CD14-positive monocyte (primary cell): ENCODE data around the gene GGT5. TPM values are rescaled to one million over a fixed set of nuclear protein-coding genes. Genes with fewer than 3 reads are reported as not detected.
"Not testable (repeated sequence)": the region's sequence is repeated elsewhere in the genome, so short reads cannot be mapped to it uniquely, and the experiment has no call there.

ENCODE experiments used
- DNase-seq, 3 donors: peaks; one replicate each; pipeline ENCODE4 v3.0.0-alpha.2; 2011 to 2022
- H2AFZ ChIP-seq: 2 replicates; pipeline ENCODE4 v1.6.0; 2012; ENCODE audit warnings: mild to moderate bottlenecking, low read depth, low read length, inconsistent platforms; ENCODE audit not compliant: insufficient read depth, poor library complexity, severe bottlenecking
- H3K27ac ChIP-seq, 2 donors: 1 replicate in 1 of 2; 2 replicates in 1 of 2; pipeline ENCODE4 v1.5.1; 2012 to 2013; ENCODE audit warnings: low read length in 2 of 2, control low read depth in 1 of 2, inconsistent platforms in 1 of 2, low read depth in 1 of 2, mild to moderate bottlenecking in 1 of 2
- H3K27me3 ChIP-seq, 2 donors: one replicate each; pipeline versions ENCODE4 v1.6.0 to v1.6.1; 2011 to 2013; ENCODE audit warnings: low read length in 2 of 2; ENCODE audit not compliant: control insufficient read depth in 2 of 2, insufficient read depth in 2 of 2
- H3K36me3 ChIP-seq, 2 donors: replicated peaks in 1 of 2; 1 replicate in 1 of 2; 2 replicates in 1 of 2; pipeline versions ENCODE4 v1.5.1 to v1.6.1; 2012 to 2013; ENCODE audit warnings: low read length in 2 of 2, control low read depth in 1 of 2, inconsistent platforms in 1 of 2, mild to moderate bottlenecking in 1 of 2; ENCODE audit not compliant: insufficient read depth in 2 of 2, control insufficient read depth in 1 of 2
- H3K4me1 ChIP-seq, 2 donors: 1 replicate in 1 of 2; 2 replicates in 1 of 2; pipeline versions ENCODE4 v1.5.1 to v1.6.1; 2012 to 2013; ENCODE audit warnings: low read length in 2 of 2, control low read depth in 1 of 2, inconsistent platforms in 1 of 2, mild to moderate bottlenecking in 1 of 2, moderate library complexity in 1 of 2; ENCODE audit not compliant: insufficient read depth in 2 of 2, control insufficient read depth in 1 of 2
- H3K4me2 ChIP-seq: replicated peaks from 2 replicates; pipeline ENCODE3; 2012; ENCODE audit warnings: low read length, moderate library complexity, mild to moderate bottlenecking; ENCODE audit not compliant: poor library complexity, severe bottlenecking; ENCODE audit errors: extremely low read depth
- H3K4me3 ChIP-seq, 3 experiments: fragments of 200-600 bp in 1 of 3; sonication (generic) in 1 of 3; replicated peaks in 1 of 3; 1 replicate in 2 of 3; 2 replicates in 1 of 3; pipeline ENCODE4 v1.5.1; 2011 to 2013; ENCODE audit warnings: low read length in 3 of 3, mild to moderate bottlenecking in 3 of 3, control low read depth in 2 of 3, low read depth in 2 of 3, inconsistent platforms in 1 of 3, moderate library complexity in 1 of 3
- H3K79me2 ChIP-seq: 2 replicates; pipeline ENCODE4 v1.6.0; 2012; ENCODE audit warnings: mild to moderate bottlenecking, control low read depth, inconsistent platforms, low read length, moderate library complexity; ENCODE audit not compliant: insufficient read depth
- H3K9ac ChIP-seq: 2 replicates; pipeline ENCODE4 v1.6.0; 2017; ENCODE audit warnings: low read length, mild to moderate bottlenecking; ENCODE audit not compliant: insufficient read depth, poor library complexity, severe bottlenecking
- H3K9me3 ChIP-seq, 2 donors: replicated peaks in 1 of 2; 1 replicate in 1 of 2; 2 replicates in 1 of 2; pipeline versions ENCODE4 v1.5.1 to v1.6.1; 2012 to 2013; ENCODE audit warnings: low read length in 2 of 2, control low read depth in 1 of 2; ENCODE audit not compliant: control insufficient read depth in 1 of 2, insufficient read depth in 1 of 2
- H4K20me1 ChIP-seq: 2 replicates; pipeline ENCODE4 v1.6.0; 2012; ENCODE audit warnings: mild to moderate bottlenecking, low read length, control low read depth, moderate library complexity; ENCODE audit not compliant: insufficient read depth
- H3K27ac Mint-ChIP-seq, 7 donors: one replicate each; pipeline ENCODE4 v1.8.0; 2020; ENCODE audit warnings: mild to moderate bottlenecking in 7 of 7, mixed read lengths in 7 of 7, moderate library complexity in 6 of 7, inconsistent platforms in 2 of 7
- H3K27me3 Mint-ChIP-seq, 3 donors: one replicate each; pipeline ENCODE4 v1.8.0; 2021 to 2022; ENCODE audit warnings: low read depth in 3 of 3, mild to moderate bottlenecking in 3 of 3, mixed read lengths in 3 of 3, moderate library complexity in 3 of 3, inconsistent platforms in 1 of 3
- H3K36me3 Mint-ChIP-seq, 2 donors: one replicate each; pipeline ENCODE4 v1.8.0; 2020; ENCODE audit warnings: mixed read lengths in 2 of 2, inconsistent platforms in 1 of 2, mild to moderate bottlenecking in 1 of 2
- H3K4me1 Mint-ChIP-seq: one replicate; pipeline ENCODE4 v1.8.0; 2020; ENCODE audit warnings: mild to moderate bottlenecking, mixed read lengths
- H3K4me3 Mint-ChIP-seq, 2 donors: one replicate each; pipeline ENCODE4 v1.8.0; 2020; ENCODE audit warnings: mild to moderate bottlenecking in 2 of 2, mixed read lengths in 2 of 2, moderate library complexity in 1 of 2
- H3K9me3 Mint-ChIP-seq, 7 donors: one replicate each; pipeline ENCODE4 v1.8.0; 2020 to 2022; ENCODE audit warnings: mixed read lengths in 7 of 7, mild to moderate bottlenecking in 6 of 7, moderate library complexity in 6 of 7, inconsistent platforms in 2 of 7
- CTCF ChIP-seq: fragments of 200-600 bp; IDR thresholded peaks from one replicate; pipeline ENCODE4 v1.8.0; 2022; ENCODE audit warnings: antibody characterized with exemption, mild to moderate bottlenecking
- WGBS: methylation state at CpG from one replicate; pipeline ENCODE4 v1.1.5; 2013; ENCODE audit warnings: missing lambda C conversion rate; ENCODE audit not compliant: insufficient coverage; 5-methylcytosine and 5-hydroxymethylcytosine counted together
- intact Hi-C, 2 donors: fragments of 100-400 bp; cut with micrococcal nuclease; formaldehyde crosslinking; loops; one replicate each; pipeline versions ENCODE4 v1.15.0 to v1.15.1; 2023
- polyA plus RNA-seq, 3 donors: library from polyadenylated mRNA; depleted of rRNA in 1 of 3; unstranded in 2 of 3; stranded (reverse) in 1 of 3; fragments of 300-500 nt in 2 of 3; fragments of >200 nt in 1 of 3; fragmentation: Illumina TruSeq in 2 of 3; gene quantifications; 1 replicate in 2 of 3; 2 replicates in 1 of 3; pipeline ENCODE4 v1.2.3, GENCODE V29; 2012 to 2021

The GGT5 gene
- polyA plus RNA-seq, 3 donors: 0.26 to 0.41 TPM; not detected in 1

DNA sequence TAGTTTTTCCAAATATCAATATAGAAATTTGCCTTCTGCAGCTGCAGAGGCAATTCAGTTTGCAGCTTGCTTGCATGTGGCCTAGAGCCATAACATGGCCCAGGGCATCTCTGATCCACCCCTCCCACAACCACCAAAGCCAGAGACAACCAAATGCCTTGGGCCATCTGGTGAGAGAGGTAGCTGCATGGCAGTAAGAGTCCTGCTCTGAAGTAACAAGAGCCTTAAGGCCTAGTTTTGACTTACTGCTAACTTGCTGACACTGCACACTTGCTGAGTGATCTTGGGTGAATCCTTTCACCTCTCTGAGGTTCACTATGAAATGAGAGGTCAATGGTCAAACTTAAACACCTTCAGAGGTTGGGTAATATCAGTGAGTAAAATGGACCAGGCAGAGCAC, 20.9 kb upstream of the GGT5 start:
- Mint-ChIP-seq H3K36me3 (no peaks in the 10 kb centered on the region), H3K4me1 (peaks cover 9% of the 10 kb centered on the region), H3K4me3 (no peak overlapping the region), H3K9me3 (no peaks in the 10 kb centered on the region), H3K27me3 (no peaks in the 10 kb centered on the region), H3K27ac (no peak overlapping the region)
- DNase-seq: no peak
- H3K27me3 ChIP-seq: no peaks in the 10 kb centered on the region
- H3K4me2 ChIP-seq: no peak overlapping the region
- H4K20me1 ChIP-seq: no peaks in the 10 kb centered on the region
- TF ChIP-seq CTCF: no peak
- H3K4me1 ChIP-seq: peaks cover 0 to 2% of the 10 kb centered on the region in 2 donors
- H3K9me3 ChIP-seq: no peaks in the 10 kb centered on the region
- H3K4me3 ChIP-seq: no peak overlapping the region
- H3K9ac ChIP-seq: no peak overlapping the region
- H3K79me2 ChIP-seq: no peaks in the 10 kb centered on the region
- H3K36me3 ChIP-seq: no peaks in the 10 kb centered on the region
- H2AFZ ChIP-seq: no peak overlapping the region
- no peak overlapping the region for H3K27ac ChIP-seq
- intact Hi-C loops: no loop called here

GRCh38 chr22:24264329-24264896, 19.5 kb upstream of the GGT5 start:
- H4K20me1 ChIP-seq, H3K79me2 ChIP-seq, H3K27me3 ChIP-seq, H3K36me3 ChIP-seq, H3K4me1 ChIP-seq, H3K9me3 ChIP-seq, H3K4me2 ChIP-seq, DNase-seq, H3K9me3 Mint-ChIP-seq, H2AFZ ChIP-seq, H3K27ac ChIP-seq, H3K4me3 ChIP-seq, H3K36me3 Mint-ChIP-seq, H3K4me1 Mint-ChIP-seq, intact Hi-C loops, H3K9ac ChIP-seq, H3K4me3 Mint-ChIP-seq, H3K27me3 Mint-ChIP-seq: not testable (repeated sequence)
- H3K27ac Mint-ChIP-seq: peak overlapping the region in 2 of 7 donors; percentile 26 to 51
- WGBS: no CpG with 5 or more reads among the region's 9 CpGs

DNA sequence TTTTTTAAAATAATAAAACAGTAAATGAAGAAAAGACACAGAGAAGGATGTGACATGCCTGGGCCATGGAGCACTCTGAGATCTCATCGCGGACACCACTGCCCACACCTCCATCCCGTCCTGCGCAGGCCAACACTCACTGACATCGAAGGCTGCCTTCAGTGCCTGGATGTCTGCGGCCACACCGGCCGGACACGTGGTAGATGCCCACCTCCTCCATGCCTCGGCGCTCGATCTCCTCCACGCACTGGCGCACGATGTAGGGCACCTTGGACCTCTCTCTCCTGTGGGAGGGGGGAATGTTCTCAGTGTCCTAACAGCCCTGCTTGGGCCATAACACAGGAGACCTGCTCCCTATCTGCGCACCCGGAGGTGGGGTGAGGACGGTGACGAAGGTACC, 18.6 kb upstream of the GGT5 start:
- H3K36me3 ChIP-seq, H3K9ac ChIP-seq, H3K4me2 ChIP-seq, H3K4me3 Mint-ChIP-seq, H3K9me3 Mint-ChIP-seq, H3K36me3 Mint-ChIP-seq, H3K9me3 ChIP-seq, H2AFZ ChIP-seq, intact Hi-C loops, DNase-seq, H3K27ac ChIP-seq, H3K4me1 ChIP-seq, H3K27me3 Mint-ChIP-seq, H3K4me1 Mint-ChIP-seq, H4K20me1 ChIP-seq, H3K4me3 ChIP-seq, H3K27me3 ChIP-seq, H3K79me2 ChIP-seq: not testable (repeated sequence)
- no CpG with 5 or more reads among the region's 19 CpGs for WGBS
- H3K27ac Mint-ChIP-seq: peak overlapping the region in 1 of 7 donors; percentile 54

GRCh38 chr22:24262185-24262749, 17.4 kb upstream of the GGT5 start:
- H3K27ac Mint-ChIP-seq, intact Hi-C loops, H3K27ac ChIP-seq, DNase-seq, H3K9me3 Mint-ChIP-seq, H4K20me1 ChIP-seq, H3K27me3 ChIP-seq, H3K9ac ChIP-seq, H3K4me1 ChIP-seq, H2AFZ ChIP-seq, H3K4me2 ChIP-seq, H3K9me3 ChIP-seq, H3K27me3 Mint-ChIP-seq, H3K4me1 Mint-ChIP-seq, H3K79me2 ChIP-seq, H3K4me3 Mint-ChIP-seq, H3K4me3 ChIP-seq, H3K36me3 Mint-ChIP-seq, H3K36me3 ChIP-seq: not testable (repeated sequence)
- 98% methylated on average over 15 of the region's 18 CpGs for WGBS
